GM10266 (cell line): ENCODE data around the gene DOCK1.

Experiments used
- DNase-seq: peaks from one replicate; pipeline ENCODE4 v3.0.0; 2012; ENCODE audit errors: extremely low spot score
- TF ChIP-seq, protein P1 (sequence below): IDR thresholded peaks from 2 replicates; pipeline ENCODE4 v1.5.1; 2012; ENCODE audit warnings: mild to moderate bottlenecking, low read depth; ENCODE audit not compliant: control insufficient read depth, insufficient read depth; ENCODE audit errors: missing control alignments

Gene DOCK1

GRCh38 chr10:127186813-127187212, 281.6 kb downstream of the DOCK1 start:
- TF ChIP-seq, protein P1, sequence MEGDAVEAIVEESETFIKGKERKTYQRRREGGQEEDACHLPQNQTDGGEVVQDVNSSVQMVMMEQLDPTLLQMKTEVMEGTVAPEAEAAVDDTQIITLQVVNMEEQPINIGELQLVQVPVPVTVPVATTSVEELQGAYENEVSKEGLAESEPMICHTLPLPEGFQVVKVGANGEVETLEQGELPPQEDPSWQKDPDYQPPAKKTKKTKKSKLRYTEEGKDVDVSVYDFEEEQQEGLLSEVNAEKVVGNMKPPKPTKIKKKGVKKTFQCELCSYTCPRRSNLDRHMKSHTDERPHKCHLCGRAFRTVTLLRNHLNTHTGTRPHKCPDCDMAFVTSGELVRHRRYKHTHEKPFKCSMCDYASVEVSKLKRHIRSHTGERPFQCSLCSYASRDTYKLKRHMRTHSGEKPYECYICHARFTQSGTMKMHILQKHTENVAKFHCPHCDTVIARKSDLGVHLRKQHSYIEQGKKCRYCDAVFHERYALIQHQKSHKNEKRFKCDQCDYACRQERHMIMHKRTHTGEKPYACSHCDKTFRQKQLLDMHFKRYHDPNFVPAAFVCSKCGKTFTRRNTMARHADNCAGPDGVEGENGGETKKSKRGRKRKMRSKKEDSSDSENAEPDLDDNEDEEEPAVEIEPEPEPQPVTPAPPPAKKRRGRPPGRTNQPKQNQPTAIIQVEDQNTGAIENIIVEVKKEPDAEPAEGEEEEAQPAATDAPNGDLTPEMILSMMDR = no peak

GRCh38 chr10:127189226-127189625, 284.0 kb downstream of the DOCK1 start:
- no peak for DNase-seq
- TF ChIP-seq, protein P1 = no peak

More at GRCh38 chr10:127186813-127187212, 281.6 kb downstream of the DOCK1 start:
- DNase-seq = no peak

DNA sequence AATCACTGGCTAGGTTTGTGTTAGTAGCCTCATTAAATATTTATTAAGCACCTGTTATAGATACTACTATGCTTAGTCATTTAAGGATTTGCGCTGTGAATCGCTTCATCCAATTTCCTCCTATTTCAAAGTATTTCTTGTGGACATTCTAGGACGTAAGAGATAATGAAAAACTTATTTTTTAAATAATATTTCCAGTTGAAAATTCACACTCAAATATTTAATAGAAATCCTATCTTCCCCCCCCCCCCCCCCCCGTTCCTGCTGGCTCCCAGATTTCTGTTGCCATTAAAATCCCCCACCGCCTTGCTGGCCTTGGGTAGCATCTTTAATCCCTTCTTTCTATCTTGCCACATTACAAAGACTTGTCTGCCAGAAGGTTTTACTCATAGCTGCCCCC, 285.2 kb downstream of the DOCK1 start:
- TF ChIP-seq, protein P1 = no peak
- DNase-seq = no peak

DNA sequence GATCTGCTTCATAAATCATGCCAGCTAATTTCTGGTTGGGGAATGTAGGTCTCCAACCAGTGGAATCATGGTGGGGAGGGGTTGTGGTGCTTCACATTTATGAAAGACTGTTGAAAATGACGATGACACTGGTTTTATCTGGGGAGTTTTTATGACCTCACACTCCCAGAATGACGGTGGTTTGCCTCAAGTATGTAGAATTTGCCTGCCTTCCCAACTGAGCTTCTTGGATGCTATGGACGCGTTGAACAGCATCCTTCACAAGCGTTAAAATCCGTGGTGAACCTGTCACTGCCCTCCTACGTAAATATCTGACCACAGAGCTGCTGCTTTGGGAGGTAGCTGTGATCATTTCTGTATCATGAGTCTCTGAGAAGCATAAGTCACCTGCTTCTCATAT, 287.9 kb downstream of the DOCK1 start:
- no peak for DNase-seq
- TF ChIP-seq, protein P1 = no peak

- DNase-seq = no peak
- TF ChIP-seq, protein P1 = no peak
Observed at GRCh38 chr10:127194111-127194510, 288.9 kb downstream of the DOCK1 start.

GRCh38 chr10:127194599-127194998, 289.4 kb downstream of the DOCK1 start:
- TF ChIP-seq, protein P1 = no peak

DNA sequence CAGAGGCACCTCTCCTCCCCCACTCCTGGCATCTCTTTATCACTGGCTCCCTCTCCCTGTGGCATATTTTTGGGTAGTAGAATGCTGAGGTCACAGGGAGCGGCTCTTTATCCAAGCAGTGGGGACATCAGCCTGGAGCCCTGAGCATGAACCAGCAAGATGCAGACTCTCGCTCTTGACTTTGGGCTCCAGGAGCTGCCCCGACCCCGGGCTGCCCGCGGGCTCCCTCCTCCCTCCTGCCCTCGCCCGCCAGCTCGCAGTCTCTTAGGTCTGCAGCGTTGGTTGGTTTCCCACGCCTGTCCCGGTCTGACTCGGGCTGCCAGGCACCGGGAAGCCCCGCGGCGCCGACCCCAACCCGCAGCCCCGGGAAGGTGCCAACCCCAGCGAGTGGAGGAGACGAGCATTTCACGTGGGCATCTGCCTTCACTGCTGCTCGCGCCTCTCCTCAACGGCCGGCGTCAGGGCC, 289.8 kb downstream of the DOCK1 start:
- TF ChIP-seq, protein P1 = no peak
- no peak for DNase-seq

More at GRCh38 chr10:127194599-127194998, 289.4 kb downstream of the DOCK1 start:
- no peak for DNase-seq
